Stomach (tissue), 19 donors: ENCODE measurements around the gene KHDC3L. TPM values are rescaled to one million over a fixed set of nuclear protein-coding genes. Genes with fewer than 3 reads are reported as not detected.

ENCODE experiments used
- DNase-seq, 2 donors: peaks; one replicate each; pipeline versions ENCODE4 v3.0.0 to v3.0.0-alpha.2; 2013 to 2019
- H3K27ac ChIP-seq, 5 donors: fragments of 200-600 bp in 4 of 5; sonication (generic) in 4 of 5; one replicate each; pipeline ENCODE4 v1.5.1; 2013 to 2019; ENCODE audit warnings: mild to moderate bottlenecking in 1 of 5, moderate library complexity in 1 of 5
- H3K27me3 ChIP-seq, 3 donors: fragments of 200-600 bp; sonication (generic); one replicate each; pipeline ENCODE4 v1.5.1; 2017 to 2019; ENCODE audit warnings: mixed run types in 1 of 3
- H3K36me3 ChIP-seq, 4 donors: fragments of 200-600 bp; sonication (generic); 1 replicate in 3 of 4; 2 replicates in 1 of 4; pipeline ENCODE4 v1.5.1; 2016 to 2019
- H3K4me1 ChIP-seq, 4 donors: fragments of 200-600 bp; sonication (generic); one replicate each; pipeline ENCODE4 v1.5.1; 2016 to 2019
- H3K4me3 ChIP-seq, 4 donors: fragments of 200-600 bp; sonication (generic) in 3 of 4; one replicate each; pipeline ENCODE4 v1.5.1; 2016 to 2019; ENCODE audit warnings: mild to moderate bottlenecking in 1 of 4
- H3K9me3 ChIP-seq, 4 donors: fragments of 200-600 bp; sonication (generic); one replicate each; pipeline ENCODE4 v1.5.1; 2016 to 2019
- EP300 ChIP-seq: sonication (generic); formaldehyde crosslinking; IDR thresholded peaks from one replicate; pipeline ENCODE4 v1.6.1; 2017; ENCODE audit warnings: antibody characterized with exemption
- POLR2A ChIP-seq, 4 donors: fragments of 450-650 bp; IDR thresholded peaks; one replicate each; pipeline ENCODE4 v1.6.1; 2016; ENCODE audit warnings: antibody characterized with exemption in 4 of 4, control low read depth in 2 of 4, mild to moderate bottlenecking in 1 of 4, moderate library complexity in 1 of 4
- POLR2AphosphoS5 ChIP-seq, 3 donors: sonication (generic); formaldehyde crosslinking; IDR thresholded peaks; one replicate each; pipeline ENCODE4 v1.6.1; 2016; ENCODE audit warnings: antibody characterized with exemption in 3 of 3
- WGBS, 5 donors: extraction: QIAGEN DNeasy Blood & Tissue Kit in 3 of 5; methylation state at CpG; one replicate each; pipeline versions ENCODE4 v1.1.5 to v1.1.7; 2013 to 2018; 5-methylcytosine and 5-hydroxymethylcytosine counted together
- intact Hi-C: fragments of 100-400 bp; cut with DNase I; formaldehyde crosslinking; loops from one replicate; pipeline ENCODE4 v1.15.1; 2023; ENCODE audit warnings: low total_unique reads
- long read RNA-seq, 10 donors: transcript quantifications; one replicate each; lab custom pipeline, GENCODE V29; 2026
- polyA plus RNA-seq, 3 donors: library from polyadenylated mRNA; stranded (reverse); fragments of 200-250 nt; gene quantifications; one replicate each; pipeline ENCODE4 v1.2.3, GENCODE V29; 2013
- total RNA-seq, 5 donors: library from RNA; depleted of rRNA; stranded (reverse); fragments of >200 nt; gene quantifications; one replicate each; pipeline versions ENCODE4 v1.1.0 to v1.2.3, GENCODE V29; 2014 to 2016
- TF ChIP-seq, protein P1 (sequence below), 7 experiments: fragments of 450-650 bp in 4 of 7; fragments of 200-600 bp in 3 of 7; sonication (generic) in 3 of 7; IDR thresholded peaks; one replicate each; pipeline ENCODE4 v1.5.1; 2016 to 2019; ENCODE audit warnings: antibody characterized with exemption in 7 of 7, control low read depth in 2 of 7, mild to moderate bottlenecking in 1 of 7
- donor health status: healthy with polysubstance abuse.
- donor health status: Bipolar disorder and iron deficiency.
- donor health status: healthy.

Gene KHDC3L
- total RNA-seq (not detected), polyA plus RNA-seq (not detected)
- long read RNA-seq, donor 1, result 0 reads
- long read RNA-seq, donor 2, result 0 reads
- long read RNA-seq, donor 3, result 0 reads
- long read RNA-seq, donor 4, result 0 reads
- long read RNA-seq, donor 5, result 0 reads
- long read RNA-seq, donor 6, result 0 reads
- long read RNA-seq, donor 7, result 0 reads
- long read RNA-seq, donor 8, partial matches to known transcripts, result 0 of 1 reads
- long read RNA-seq, donor 8, other reads (novel, unspliced or antisense), result 0 of 1 reads
- long read RNA-seq, donor 9, result 0 reads
- long read RNA-seq, donor 10, result 0 reads

DNA sequence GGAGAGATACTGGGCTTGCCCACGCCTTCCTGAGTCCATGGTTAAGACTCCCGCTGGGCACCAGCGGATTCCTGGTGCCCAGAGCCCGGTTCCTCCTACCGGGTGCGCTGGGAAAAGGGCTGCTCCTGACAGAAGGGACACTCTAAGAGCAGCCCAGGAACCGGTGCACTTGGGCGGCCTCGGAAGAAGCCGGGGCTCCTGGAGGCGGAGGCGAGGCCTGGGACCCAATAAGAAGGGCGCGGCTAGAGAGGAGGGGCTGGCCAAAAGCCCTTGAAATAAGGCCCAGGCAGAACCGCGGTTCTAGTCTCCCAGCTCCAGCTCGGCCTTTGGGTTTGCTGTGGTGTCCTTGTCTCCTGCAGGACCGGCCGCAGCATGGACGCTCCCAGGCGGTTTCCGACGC lies at the start of gene KHDC3L:
Gene KHDC3L (plus strand): TSS at position 301 of the 400 bp plus-strand sequence. CDS start 72 bp downstream, at position 373.
- Histone ChIP-seq H3K36me3 (no peaks in the 10 kb centered on the region), H3K9me3 (no peaks in the 10 kb centered on the region), H3K27ac (no peak within 1 kb of the TSS), H3K4me3 (no peak within 1 kb of the TSS), H3K4me1 (no peaks in the 10 kb centered on the region), H3K27me3 (no peaks in the 10 kb centered on the region)
- TF ChIP-seq, protein P1, sequence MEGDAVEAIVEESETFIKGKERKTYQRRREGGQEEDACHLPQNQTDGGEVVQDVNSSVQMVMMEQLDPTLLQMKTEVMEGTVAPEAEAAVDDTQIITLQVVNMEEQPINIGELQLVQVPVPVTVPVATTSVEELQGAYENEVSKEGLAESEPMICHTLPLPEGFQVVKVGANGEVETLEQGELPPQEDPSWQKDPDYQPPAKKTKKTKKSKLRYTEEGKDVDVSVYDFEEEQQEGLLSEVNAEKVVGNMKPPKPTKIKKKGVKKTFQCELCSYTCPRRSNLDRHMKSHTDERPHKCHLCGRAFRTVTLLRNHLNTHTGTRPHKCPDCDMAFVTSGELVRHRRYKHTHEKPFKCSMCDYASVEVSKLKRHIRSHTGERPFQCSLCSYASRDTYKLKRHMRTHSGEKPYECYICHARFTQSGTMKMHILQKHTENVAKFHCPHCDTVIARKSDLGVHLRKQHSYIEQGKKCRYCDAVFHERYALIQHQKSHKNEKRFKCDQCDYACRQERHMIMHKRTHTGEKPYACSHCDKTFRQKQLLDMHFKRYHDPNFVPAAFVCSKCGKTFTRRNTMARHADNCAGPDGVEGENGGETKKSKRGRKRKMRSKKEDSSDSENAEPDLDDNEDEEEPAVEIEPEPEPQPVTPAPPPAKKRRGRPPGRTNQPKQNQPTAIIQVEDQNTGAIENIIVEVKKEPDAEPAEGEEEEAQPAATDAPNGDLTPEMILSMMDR (IDR thresholded peaks at IDR 0.05), result no peak
- no peak for TF ChIP-seq POLR2A (IDR thresholded peaks at IDR 0.05)
- no peak for TF ChIP-seq POLR2AphosphoS5 (IDR thresholded peaks at IDR 0.05)
- TF ChIP-seq EP300, result no peak
- 87 to 93% (median 92%) methylated on average over 17 to 23 of the region's 23 CpGs for WGBS, 5 donors
- intact Hi-C loops, result no loop called here
- DNase-seq, result no peak

GRCh38 chr6:73314577-73315492 lies 47.6 kb upstream of the KHDC3L start:
- Histone ChIP-seq H3K4me1 (peaks cover 0 to 18% (median 15%) of the 10 kb centered on the region in 4 donors), H3K36me3 (no peaks in the 10 kb centered on the region), H3K4me3 (peak overlapping the region in 3 of 4 donors; percentile 25 to 33 (median 31)), H3K27ac (no peak overlapping the region), H3K27me3 (peaks cover 0 to 27% (median 21%) of the 10 kb centered on the region in 3 donors), H3K9me3 (peaks cover 0 to 29% (median 15%) of the 10 kb centered on the region in 4 donors)
- WGBS, 5 donors, result 18 to 22% (median 19%) methylated on average over 46 to 61 of the region's 61 CpGs
- TF ChIP-seq, protein P1 (IDR thresholded peaks at IDR 0.05), result no peak
- no peak for TF ChIP-seq POLR2AphosphoS5 (IDR thresholded peaks at IDR 0.05)
- peak in 1 of 2 donors; percentile 33 for DNase-seq
- intact Hi-C loops, result no loop called here

DNA sequence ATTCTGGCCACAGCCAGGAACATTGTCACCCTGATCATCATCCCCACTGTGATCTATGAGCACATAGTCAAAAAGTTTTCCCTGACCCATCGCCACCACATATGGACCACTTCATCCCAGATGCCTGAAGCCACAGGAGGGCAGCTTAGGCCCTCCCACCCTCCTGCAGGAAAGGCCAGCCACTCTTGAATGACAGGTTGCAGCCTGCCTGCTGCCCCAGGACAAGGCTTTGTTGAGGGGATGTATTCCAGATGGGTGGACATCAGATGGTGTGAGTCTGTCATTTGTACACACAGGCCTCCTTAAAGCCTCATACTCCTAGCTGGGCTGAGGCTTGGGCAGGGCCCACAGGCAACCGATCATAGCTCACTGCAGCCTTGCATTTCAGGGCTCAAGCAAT lies 39.1 kb upstream of the KHDC3L start:
- Histone ChIP-seq H3K9me3 (peaks cover 0 to 15% (median 11%) of the 10 kb centered on the region in 4 donors), H3K4me3 (no peak overlapping the region), H3K36me3 (no peaks in the 10 kb centered on the region), H3K27ac (no peak overlapping the region), H3K27me3 (peaks cover 0 to 11% (median 0%) of the 10 kb centered on the region in 3 donors), H3K4me1 (no peaks in the 10 kb centered on the region)
- DNase-seq, result no peak
- WGBS, 5 donors, result 83 to 98% (median 92%) methylated on average over 2 of the region's 2 CpGs
- TF ChIP-seq, protein P1 (IDR thresholded peaks at IDR 0.05), result no peak
- TF ChIP-seq EP300, result no peak
- TF ChIP-seq POLR2AphosphoS5 (IDR thresholded peaks at IDR 0.05), result no peak
- no peak for TF ChIP-seq POLR2A (IDR thresholded peaks at IDR 0.05)
- intact Hi-C loops, result no loop called here

- Histone ChIP-seq H3K9me3 (no peaks in the 10 kb centered on the region), H3K4me1 (no peaks in the 10 kb centered on the region), H3K4me3 (no peak overlapping the region), H3K27ac (no peak overlapping the region), H3K36me3 (no peaks in the 10 kb centered on the region), H3K27me3 (peaks cover 0 to 29% (median 0%) of the 10 kb centered on the region in 3 donors)
- 91 to 95% (median 92%) methylated on average over 3 of the region's 3 CpGs for WGBS, 5 donors
- intact Hi-C loops, result no loop called here
- no peak for DNase-seq
- TF ChIP-seq EP300 (no peak), POLR2AphosphoS5 (IDR thresholded peaks at IDR 0.05) (no peak), POLR2A (IDR thresholded peaks at IDR 0.05) (no peak)
- TF ChIP-seq, protein P1 (IDR thresholded peaks at IDR 0.05), result no peak
Measured at GRCh38 chr6:73325656-73326055, 36.8 kb upstream of the KHDC3L start.
